IMR-90 (cell line): ENCODE measurements around the gene NAT10. TPM values are rescaled to one million over a fixed set of nuclear protein-coding genes. Genes with fewer than 3 reads are reported as not detected.

Experiments used
- ATAC-seq: fragments of 200-7000 bp; cut with Tn5 transposase; 2 replicates; pipeline ENCODE4 v1.9.1; 2020; ENCODE audit warnings: low read depth, mild to moderate bottlenecking, moderate library complexity
- BruUV-seq: library from RNA; stranded (reverse); fragments of 400-500 nt; replicated peaks from 2 replicates; lab custom pipeline; 2021; lab: Mats Ljungman, UMichigan
- CTCF ChIA-PET: fragments of 300-600 bp; formaldehyde crosslinking; extraction: SDS; loops from one replicate; lab custom pipeline; 2021; ENCODE audit warnings: antibody characterized with exemption; lab: Yijun Ruan, JAX
- POLR2A ChIA-PET: fragments of 300-600 bp; sonication (Branson Sonifier 250); formaldehyde crosslinking; loops from one replicate; lab custom pipeline; 2022; ENCODE audit warnings: antibody characterized with exemption; ENCODE audit not compliant: unreplicated experiment; lab: Charles Lee
- DNase-seq: peaks from one replicate; pipeline ENCODE4 v3.0.0; 2013
- H2AFZ ChIP-seq: replicated peaks from 2 replicates; pipeline ENCODE3; 2013; ENCODE audit warnings: low read length, mild to moderate bottlenecking; ENCODE audit not compliant: poor library complexity
- H2AK5ac ChIP-seq: 2 replicates; pipeline ENCODE4 v1.6.1; 2013; ENCODE audit warnings: low read depth, low read length, inconsistent platforms
- H2AK9ac ChIP-seq: replicated peaks from 2 replicates; pipeline ENCODE3; 2013; ENCODE audit warnings: mild to moderate bottlenecking, low read depth, low read length, moderate library complexity; ENCODE audit not compliant: poor library complexity
- H2BK120ac ChIP-seq: 2 replicates; pipeline ENCODE4 v1.6.1; 2013; ENCODE audit warnings: low read depth, low read length, inconsistent platforms
- H2BK15ac ChIP-seq: 3 replicates; pipeline ENCODE4 v1.6.1; 2013; ENCODE audit warnings: low read depth, low read length, inconsistent platforms
- H2BK20ac ChIP-seq: 2 replicates; pipeline ENCODE4 v1.6.1; 2013; ENCODE audit warnings: low read depth, mild to moderate bottlenecking, inconsistent platforms, low read length, moderate library complexity
- H2BK5ac ChIP-seq: 2 replicates; pipeline ENCODE4 v1.6.1; 2013; ENCODE audit warnings: mild to moderate bottlenecking, low read depth, low read length, inconsistent platforms; ENCODE audit not compliant: poor library complexity, severe bottlenecking
- H3K14ac ChIP-seq: replicated peaks from 2 replicates; pipeline ENCODE4 v1.6.1; 2013; ENCODE audit warnings: low read depth, low read length, inconsistent platforms
- H3K18ac ChIP-seq: 2 replicates; pipeline ENCODE4 v1.6.1; 2013; ENCODE audit warnings: low read depth, low read length, control low read depth
- H3K23ac ChIP-seq: 2 replicates; pipeline ENCODE4 v1.6.1; 2013; ENCODE audit warnings: low read depth, low read length, inconsistent platforms
- H3K27ac ChIP-seq: 2 replicates; pipeline ENCODE4 v1.5.1; 2013; ENCODE audit warnings: mild to moderate bottlenecking, control low read depth, low read length; ENCODE audit not compliant: insufficient read depth
- H3K27me3 ChIP-seq: 2 replicates; pipeline ENCODE4 v1.6.1; 2013; ENCODE audit warnings: low read length; ENCODE audit not compliant: control insufficient read depth, insufficient read depth
- H3K36me3 ChIP-seq: 2 replicates; pipeline ENCODE4 v1.6.1; 2013; ENCODE audit warnings: low read length, mixed read lengths; ENCODE audit not compliant: control insufficient read depth, insufficient read depth
- H3K4ac ChIP-seq: 2 replicates; pipeline ENCODE4 v1.6.1; 2013; ENCODE audit warnings: low read depth, low read length, inconsistent platforms
- H3K4me1 ChIP-seq: 2 replicates; pipeline ENCODE4 v1.6.1; 2013; ENCODE audit warnings: low read length, mixed read lengths; ENCODE audit not compliant: control insufficient read depth, insufficient read depth
- H3K4me2 ChIP-seq: 2 replicates; pipeline ENCODE4 v1.6.1; 2013; ENCODE audit warnings: low read depth, mild to moderate bottlenecking, control low read depth, low read length, moderate library complexity
- H3K4me3 ChIP-seq: 2 replicates; pipeline ENCODE4 v1.5.1; 2013; ENCODE audit warnings: low read depth, mild to moderate bottlenecking, control low read depth, low read length, moderate library complexity; ENCODE audit not compliant: insufficient read depth
- H3K56ac ChIP-seq: 2 replicates; pipeline ENCODE4 v1.6.1; 2013; ENCODE audit warnings: low read length, inconsistent platforms; ENCODE audit not compliant: insufficient read depth; ENCODE audit errors: extremely low read depth
- H3K79me1 ChIP-seq, 2 experiments: 2 replicates each; pipeline ENCODE4 v1.6.1; 2013; ENCODE audit warnings: low read length in 2 of 2, inconsistent platforms in 1 of 2, low read depth in 1 of 2
- H3K9ac ChIP-seq: 2 replicates; pipeline ENCODE4 v1.6.1; 2013; ENCODE audit warnings: low read depth, low read length, control low read depth
- H3K9me1 ChIP-seq: 2 replicates; pipeline ENCODE4 v1.6.1; 2013; ENCODE audit warnings: low read length, inconsistent platforms; ENCODE audit not compliant: insufficient read depth
- H3K9me3 ChIP-seq: 2 replicates; pipeline ENCODE4 v1.6.1; 2013; ENCODE audit warnings: low read length; ENCODE audit not compliant: control insufficient read depth, insufficient read depth
- H4K20me1 ChIP-seq: 2 replicates; pipeline ENCODE4 v1.6.1; 2013; ENCODE audit warnings: low read length, inconsistent platforms; ENCODE audit not compliant: insufficient read depth
- H4K5ac ChIP-seq: 2 replicates; pipeline ENCODE4 v1.6.1; 2013; ENCODE audit warnings: mild to moderate bottlenecking, low read depth, low read length, control low read depth
- H4K8ac ChIP-seq, 2 experiments: 2 replicates each; pipeline ENCODE4 v1.6.1; 2013; ENCODE audit warnings: low read depth in 2 of 2, low read length in 2 of 2, control low read depth in 1 of 2, inconsistent platforms in 1 of 2
- H4K91ac ChIP-seq: 2 replicates; pipeline ENCODE4 v1.6.1; 2013; ENCODE audit warnings: low read depth, low read length, inconsistent platforms; ENCODE audit not compliant: insufficient read depth
- BHLHE40 ChIP-seq: fragments of 150-350 bp; IDR thresholded peaks from 2 replicates; pipeline ENCODE4 v1.6.1; 2016; ENCODE audit warnings: mild to moderate bottlenecking, low read depth, low read length
- CEBPB ChIP-seq: IDR thresholded peaks from 2 replicates; pipeline ENCODE4 v1.6.1; 2012; ENCODE audit warnings: low read depth, low read length, improper control_type of control experiment
- CHD1 ChIP-seq: IDR thresholded peaks from 2 replicates; pipeline ENCODE4 v1.6.1; 2012; ENCODE audit warnings: low read depth, low read length, improper control_type of control experiment
- FOS ChIP-seq: fragments of 150-350 bp; IDR thresholded peaks from 2 replicates; pipeline ENCODE4 v1.6.1; 2016; ENCODE audit warnings: low read depth, low read length
- MAFK ChIP-seq: IDR thresholded peaks from 2 replicates; pipeline ENCODE4 v1.6.1; 2012; ENCODE audit warnings: low read depth, low read length, improper control_type of control experiment
- MAZ ChIP-seq: IDR thresholded peaks from 2 replicates; pipeline ENCODE4 v1.6.1; 2012; ENCODE audit warnings: low read depth, mild to moderate bottlenecking, low read length, improper control_type of control experiment, moderate library complexity, borderline replicate concordance
- MXI1 ChIP-seq: IDR thresholded peaks from 2 replicates; pipeline ENCODE4 v1.6.1; 2012; ENCODE audit warnings: low read depth, mild to moderate bottlenecking, low read length, moderate library complexity, borderline replicate concordance
- NFE2L2 ChIP-seq: fragments of 150-350 bp; IDR thresholded peaks from 2 replicates; pipeline ENCODE4 v1.6.1; 2016; ENCODE audit warnings: low read depth, mild to moderate bottlenecking, low read length
- POLR2A ChIP-seq: IDR thresholded peaks from 2 replicates; pipeline ENCODE4 v1.6.1; 2012; ENCODE audit warnings: mild to moderate bottlenecking, low read depth, low read length
- RAD21 ChIP-seq: IDR thresholded peaks from 2 replicates; pipeline ENCODE4 v1.6.1; 2012; ENCODE audit warnings: low read length, improper control_type of control experiment
- RCOR1 ChIP-seq: IDR thresholded peaks from 2 replicates; pipeline ENCODE4 v1.6.1; 2012; ENCODE audit warnings: mild to moderate bottlenecking, low read length, improper control_type of control experiment; ENCODE audit not compliant: insufficient replicate concordance
- WGBS, 2 experiments: methylation state at CpG; one replicate each; pipeline versions ENCODE4 v1.1.5 to v1.1.7; 2013; ENCODE audit warnings: missing lambda C conversion rate in 2 of 2; ENCODE audit not compliant: insufficient read length in 1 of 2; ENCODE audit errors: extremely low coverage in 2 of 2; 5-methylcytosine and 5-hydroxymethylcytosine counted together
- dilution Hi-C: fragments of 300-500 bp; cut with HindIII; formaldehyde crosslinking; loops from one replicate; pipeline ENCODE4 v1.14.3; 2018; ENCODE audit warnings: low sequenced_read_pairs; ENCODE audit not compliant: unreplicated experiment
- in situ Hi-C: fragments of 300-500 bp; cut with MboI; formaldehyde crosslinking; loops from 3 replicates; pipeline ENCODE4 v1.14.3; 2019; ENCODE audit warnings: low sequenced_read_pairs, inconsistent platforms, mixed read lengths
- intact Hi-C: fragments of 100-400 bp; cut with micrococcal nuclease; formaldehyde crosslinking; loops from 2 replicates; pipeline ENCODE4 v1.10.0; 2022
- polyA plus RNA-seq, 3 experiments: library from polyadenylated mRNA; depleted of rRNA; stranded (reverse); fragments of >200 nt; gene quantifications; 2 replicates each; pipeline ENCODE4 v1.2.3, GENCODE V29; 2012; ENCODE audit warnings: low replicate concordance in 1 of 3
- total RNA-seq: library from RNA; depleted of rRNA; stranded (reverse); fragments of >200 nt; gene quantifications from 2 replicates; pipeline ENCODE4 v1.2.3, GENCODE V29; 2012
- TF ChIP-seq, protein P1 (sequence below): fragments of 150-350 bp; IDR thresholded peaks from 2 replicates; pipeline ENCODE4 v1.6.1; 2016; ENCODE audit warnings: low read depth, mild to moderate bottlenecking, low read length, moderate library complexity, borderline replicate concordance
- TF ChIP-seq, protein P2 (sequence below): fragments of 150-350 bp; IDR thresholded peaks from 2 replicates; pipeline ENCODE4 v1.6.1; 2017; ENCODE audit warnings: mild to moderate bottlenecking, antibody characterized with exemption, low read length, low read depth
- TF ChIP-seq, protein P3 (sequence below): conservative IDR thresholded peaks from 2 replicates; pipeline ENCODE4 v1.5.1; 2012; ENCODE audit warnings: mild to moderate bottlenecking, low read depth, low read length, improper control_type of control experiment

Gene NAT10
- total and polyA plus RNA-seq, 2 of the 4 experiments (the other 2 are of a cell fraction) = 28.1 to 34.8 TPM

DNA sequence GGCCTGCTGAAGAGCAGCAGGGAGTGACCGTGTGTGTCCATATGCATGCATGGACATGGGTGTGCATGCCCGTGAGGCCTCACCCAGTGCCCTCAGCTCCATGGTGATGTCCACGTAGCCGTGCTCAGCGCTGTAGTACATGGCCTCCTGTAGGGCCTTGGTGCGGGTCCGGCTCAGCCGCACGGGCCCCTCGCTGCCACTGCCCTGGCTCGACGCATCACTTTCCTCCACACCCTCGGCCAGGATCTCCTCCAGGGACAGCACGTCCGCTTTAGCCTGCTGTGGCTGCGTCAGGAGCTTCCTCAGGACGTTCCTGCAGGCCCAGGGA is 57.0 kb downstream of the NAT10 start:
- Histone ChIP-seq H2BK5ac (no peak overlapping the region), H2AK9ac (peak overlapping the region; percentile 36), H3K79me1 (no peaks in the 10 kb centered on the region), H3K9ac (no peak overlapping the region), H3K4me1 (no peaks in the 10 kb centered on the region), H3K4me2 (no peak overlapping the region), H3K14ac (no peak overlapping the region), H2BK20ac (no peak overlapping the region), H2BK15ac (no peak overlapping the region), H4K5ac (no peak overlapping the region), H3K36me3 (0 out of 2 replicates have a peak, but pooled peaks cover 2% of the 10 kb centered on the region), H3K27ac (no peak overlapping the region), H3K9me1 (no peaks in the 10 kb centered on the region; the same call in 1 of the 2 replicates), H4K8ac (no peak overlapping the region), H3K4me3 (no peak overlapping the region), H4K91ac (no peak overlapping the region), H3K9me3 (peaks cover 2% of the 10 kb centered on the region; the same call in 1 of the 2 replicates), H3K18ac (no peak overlapping the region), H3K56ac (no peak overlapping the region), H3K23ac (no peak overlapping the region), H2AFZ (peak overlapping the region; percentile 46), H4K20me1 (no peaks in the 10 kb centered on the region; the same call in 1 of the 2 replicates), H3K4ac (no peak overlapping the region), H2BK120ac (no peak overlapping the region), H3K27me3 (no peaks in the 10 kb centered on the region), H2AK5ac (no peak overlapping the region)
- intact Hi-C loops (no loop called here), in situ Hi-C loops (no loop called here), dilution Hi-C loops (no loop called here)
- POLR2A ChIA-PET = no interaction called here
- no peak for DNase-seq
- no TSS peak for BruUV-seq
- ATAC-seq = no peak
- 93% methylated on average over 6 of the region's 17 CpGs; no CpG with 5 or more reads in 1 of the 2 experiments for WGBS, 2 experiments
- CTCF ChIA-PET = no interaction called here
- TF ChIP-seq BHLHE40 = no peak
- no peak for TF ChIP-seq CEBPB
- TF ChIP-seq MAFK = no peak
- TF ChIP-seq, protein P1, sequence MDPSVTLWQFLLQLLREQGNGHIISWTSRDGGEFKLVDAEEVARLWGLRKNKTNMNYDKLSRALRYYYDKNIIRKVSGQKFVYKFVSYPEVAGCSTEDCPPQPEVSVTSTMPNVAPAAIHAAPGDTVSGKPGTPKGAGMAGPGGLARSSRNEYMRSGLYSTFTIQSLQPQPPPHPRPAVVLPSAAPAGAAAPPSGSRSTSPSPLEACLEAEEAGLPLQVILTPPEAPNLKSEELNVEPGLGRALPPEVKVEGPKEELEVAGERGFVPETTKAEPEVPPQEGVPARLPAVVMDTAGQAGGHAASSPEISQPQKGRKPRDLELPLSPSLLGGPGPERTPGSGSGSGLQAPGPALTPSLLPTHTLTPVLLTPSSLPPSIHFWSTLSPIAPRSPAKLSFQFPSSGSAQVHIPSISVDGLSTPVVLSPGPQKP = no peak
- no peak for TF ChIP-seq MAZ
- TF ChIP-seq MXI1 = no peak
- TF ChIP-seq RCOR1 = no peak
- no peak for TF ChIP-seq CHD1
- TF ChIP-seq RAD21 = no peak
- no peak for TF ChIP-seq FOS
- TF ChIP-seq, protein P2, sequence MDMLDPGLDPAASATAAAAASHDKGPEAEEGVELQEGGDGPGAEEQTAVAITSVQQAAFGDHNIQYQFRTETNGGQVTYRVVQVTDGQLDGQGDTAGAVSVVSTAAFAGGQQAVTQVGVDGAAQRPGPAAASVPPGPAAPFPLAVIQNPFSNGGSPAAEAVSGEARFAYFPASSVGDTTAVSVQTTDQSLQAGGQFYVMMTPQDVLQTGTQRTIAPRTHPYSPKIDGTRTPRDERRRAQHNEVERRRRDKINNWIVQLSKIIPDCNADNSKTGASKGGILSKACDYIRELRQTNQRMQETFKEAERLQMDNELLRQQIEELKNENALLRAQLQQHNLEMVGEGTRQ = no peak
- TF ChIP-seq POLR2A = no peak
- no peak for TF ChIP-seq NFE2L2
- TF ChIP-seq, protein P3, sequence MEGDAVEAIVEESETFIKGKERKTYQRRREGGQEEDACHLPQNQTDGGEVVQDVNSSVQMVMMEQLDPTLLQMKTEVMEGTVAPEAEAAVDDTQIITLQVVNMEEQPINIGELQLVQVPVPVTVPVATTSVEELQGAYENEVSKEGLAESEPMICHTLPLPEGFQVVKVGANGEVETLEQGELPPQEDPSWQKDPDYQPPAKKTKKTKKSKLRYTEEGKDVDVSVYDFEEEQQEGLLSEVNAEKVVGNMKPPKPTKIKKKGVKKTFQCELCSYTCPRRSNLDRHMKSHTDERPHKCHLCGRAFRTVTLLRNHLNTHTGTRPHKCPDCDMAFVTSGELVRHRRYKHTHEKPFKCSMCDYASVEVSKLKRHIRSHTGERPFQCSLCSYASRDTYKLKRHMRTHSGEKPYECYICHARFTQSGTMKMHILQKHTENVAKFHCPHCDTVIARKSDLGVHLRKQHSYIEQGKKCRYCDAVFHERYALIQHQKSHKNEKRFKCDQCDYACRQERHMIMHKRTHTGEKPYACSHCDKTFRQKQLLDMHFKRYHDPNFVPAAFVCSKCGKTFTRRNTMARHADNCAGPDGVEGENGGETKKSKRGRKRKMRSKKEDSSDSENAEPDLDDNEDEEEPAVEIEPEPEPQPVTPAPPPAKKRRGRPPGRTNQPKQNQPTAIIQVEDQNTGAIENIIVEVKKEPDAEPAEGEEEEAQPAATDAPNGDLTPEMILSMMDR = no peak
